ENCODE measurements around the gene AXIN2. TPM values are rescaled to one million over a fixed set of nuclear protein-coding genes. Genes with fewer than 3 reads are reported as not detected.

The AXIN2 gene
- total and polyA plus RNA-seq, 2 donors from 2014 or later, result 1.2 to 14.0 TPM

GRCh38 chr17:65559804-65560627 lies 1.4 kb downstream of the AXIN2 start:
- TF ChIP-seq, protein P1, sequence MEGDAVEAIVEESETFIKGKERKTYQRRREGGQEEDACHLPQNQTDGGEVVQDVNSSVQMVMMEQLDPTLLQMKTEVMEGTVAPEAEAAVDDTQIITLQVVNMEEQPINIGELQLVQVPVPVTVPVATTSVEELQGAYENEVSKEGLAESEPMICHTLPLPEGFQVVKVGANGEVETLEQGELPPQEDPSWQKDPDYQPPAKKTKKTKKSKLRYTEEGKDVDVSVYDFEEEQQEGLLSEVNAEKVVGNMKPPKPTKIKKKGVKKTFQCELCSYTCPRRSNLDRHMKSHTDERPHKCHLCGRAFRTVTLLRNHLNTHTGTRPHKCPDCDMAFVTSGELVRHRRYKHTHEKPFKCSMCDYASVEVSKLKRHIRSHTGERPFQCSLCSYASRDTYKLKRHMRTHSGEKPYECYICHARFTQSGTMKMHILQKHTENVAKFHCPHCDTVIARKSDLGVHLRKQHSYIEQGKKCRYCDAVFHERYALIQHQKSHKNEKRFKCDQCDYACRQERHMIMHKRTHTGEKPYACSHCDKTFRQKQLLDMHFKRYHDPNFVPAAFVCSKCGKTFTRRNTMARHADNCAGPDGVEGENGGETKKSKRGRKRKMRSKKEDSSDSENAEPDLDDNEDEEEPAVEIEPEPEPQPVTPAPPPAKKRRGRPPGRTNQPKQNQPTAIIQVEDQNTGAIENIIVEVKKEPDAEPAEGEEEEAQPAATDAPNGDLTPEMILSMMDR (IDR thresholded peaks at IDR 0.05; ENCODE audit: borderline replicate concordance, extremely low read depth, insufficient read depth), result no peak
- Histone ChIP-seq H3K27me3 (ENCODE audit: control insufficient read depth, insufficient read depth, low read length) (no peaks in the 10 kb centered on the region), H3K4me3 (ENCODE audit: low read length in 3 of 3) (peak overlapping the region; percentile 42 to 66 (median 61)), H3K4me1 (ENCODE audit: control insufficient read depth in 2 of 3, insufficient read depth in 2 of 3, low read depth in 1 of 3, low read length in 3 of 3) (peaks cover 7 to 22% (median 20%) of the 10 kb centered on the region in 3 donors), H3K9ac (ENCODE audit: low read length in 3 of 3) (peak overlapping the region in 2 of 3 donors; percentile 4 to 40), H3K27ac (ENCODE audit: low read depth in 2 of 2, low read length in 2 of 2) (no peak overlapping the region), H3K9me3 (ENCODE audit: control insufficient read depth in 2 of 3, insufficient read depth in 1 of 3, low read length in 3 of 3) (no peaks in the 10 kb centered on the region), H3K36me3 (ENCODE audit: control insufficient read depth in 2 of 3, insufficient read depth in 3 of 3, low read length in 3 of 3) (peaks cover 0 to 3% (median 0%) of the 10 kb centered on the region in 3 donors)
- FAIRE-seq (no peak), DNase-seq (peak; percentile 79 to 91 (median 84))
- intact Hi-C loops (cut with DNase I), result no loop called here

DNA sequence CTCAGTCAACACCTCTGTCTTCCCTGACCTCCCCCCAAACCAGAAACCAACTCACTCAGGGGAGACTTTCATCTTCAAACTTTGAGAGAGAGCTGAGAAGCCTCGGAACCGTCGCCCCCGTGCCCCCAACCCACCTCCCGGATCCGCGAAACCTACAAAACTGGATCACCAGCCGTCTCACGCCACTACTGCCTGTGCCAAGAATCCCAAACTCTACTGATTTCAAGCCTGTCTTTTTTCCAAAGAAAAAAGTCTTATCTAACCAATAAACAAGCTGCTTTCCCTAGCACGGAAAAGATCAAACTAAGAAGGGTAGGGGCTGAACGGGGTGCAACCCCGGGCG lies 2.0 kb downstream of the AXIN2 start:
- H3K9ac ChIP-seq (ENCODE audit: low read length in 3 of 3), result peak overlapping the region in 2 of 3 donors; percentile 4 to 40
- TF ChIP-seq, protein P1 (IDR thresholded peaks at IDR 0.05; ENCODE audit: borderline replicate concordance, extremely low read depth, insufficient read depth), result no peak
- DNase-seq (no peak), FAIRE-seq (no peak)
- H3K27ac ChIP-seq (ENCODE audit: low read depth in 2 of 2, low read length in 2 of 2), result no peak overlapping the region
- H3K4me1 ChIP-seq (ENCODE audit: control insufficient read depth in 2 of 3, insufficient read depth in 2 of 3, low read depth in 1 of 3, low read length in 3 of 3), result peaks cover 7 to 22% (median 20%) of the 10 kb centered on the region in 3 donors
- H3K27me3 ChIP-seq (ENCODE audit: control insufficient read depth, insufficient read depth, low read length), result no peaks in the 10 kb centered on the region
- intact Hi-C loops (cut with DNase I), result no loop called here
- peaks cover 0 to 3% (median 0%) of the 10 kb centered on the region in 3 donors for H3K36me3 ChIP-seq (ENCODE audit: control insufficient read depth in 2 of 3, insufficient read depth in 3 of 3, low read length in 3 of 3)
- peak overlapping the region; percentile 42 to 66 (median 61) for H3K4me3 ChIP-seq (ENCODE audit: low read length in 3 of 3)
- no peaks in the 10 kb centered on the region for H3K9me3 ChIP-seq (ENCODE audit: control insufficient read depth in 2 of 3, insufficient read depth in 1 of 3, low read length in 3 of 3)

DNA sequence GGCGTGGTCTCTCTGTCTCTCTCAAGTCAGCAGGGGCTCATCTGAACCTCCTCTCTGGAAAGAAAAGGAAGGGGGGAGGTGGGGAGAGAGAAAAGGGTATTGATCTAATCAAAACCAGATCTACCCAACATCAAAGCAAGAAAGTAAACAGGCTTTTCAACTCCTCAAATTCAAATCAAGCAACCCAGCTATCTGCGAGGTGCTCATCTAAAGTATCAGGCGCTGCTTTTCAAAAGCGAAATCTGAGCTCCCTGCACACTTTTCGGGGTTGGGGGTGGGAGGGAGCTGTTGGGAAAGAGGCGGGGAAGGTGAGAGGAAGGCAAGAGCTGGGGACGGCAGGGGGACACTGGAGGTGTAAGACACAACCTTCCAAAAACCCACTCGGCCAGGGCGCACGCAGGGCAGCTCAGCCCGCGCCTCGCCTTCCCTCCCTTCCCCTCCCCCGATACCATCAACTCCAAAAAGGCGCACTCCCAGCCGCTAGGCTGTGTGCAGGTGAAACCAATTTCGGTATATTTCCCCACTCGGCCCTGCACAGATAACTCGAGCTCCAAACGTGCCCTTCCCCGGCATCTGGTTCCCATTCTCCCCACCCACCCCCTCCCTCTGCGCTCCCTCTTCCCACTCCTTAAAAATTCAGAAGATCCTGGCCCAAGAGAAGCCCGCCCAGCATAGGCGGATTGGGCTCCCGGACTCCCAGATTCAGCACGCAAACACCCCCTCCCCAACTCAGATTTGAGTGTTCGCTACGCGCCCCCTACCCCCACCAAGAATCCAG lies 2.6 kb downstream of the AXIN2 start:
- H3K4me1 ChIP-seq (ENCODE audit: control insufficient read depth in 2 of 3, insufficient read depth in 2 of 3, low read depth in 1 of 3, low read length in 3 of 3), result peaks cover 7 to 22% (median 21%) of the 10 kb centered on the region in 3 donors
- H3K4me3 ChIP-seq (ENCODE audit: low read length in 3 of 3), result peak overlapping the region; percentile 42 to 66 (median 61)
- no peaks in the 10 kb centered on the region for H3K27me3 ChIP-seq (ENCODE audit: control insufficient read depth, insufficient read depth, low read length)
- peaks cover 0 to 3% (median 0%) of the 10 kb centered on the region in 3 donors for H3K36me3 ChIP-seq (ENCODE audit: control insufficient read depth in 2 of 3, insufficient read depth in 3 of 3, low read length in 3 of 3)
- DNase-seq (peak in 3 of 5 donors; percentile 36 to 59 (median 57)), FAIRE-seq (no peak)
- intact Hi-C loops (cut with DNase I), result no loop called here
- H3K9ac ChIP-seq (ENCODE audit: low read length in 3 of 3), result peak overlapping the region in 2 of 3 donors; percentile 31 to 40
- TF ChIP-seq, protein P1 (IDR thresholded peaks at IDR 0.05; ENCODE audit: borderline replicate concordance, extremely low read depth, insufficient read depth), result no peak
- no peaks in the 10 kb centered on the region for H3K9me3 ChIP-seq (ENCODE audit: control insufficient read depth in 2 of 3, insufficient read depth in 1 of 3, low read length in 3 of 3)
- no peak overlapping the region for H3K27ac ChIP-seq (ENCODE audit: low read depth in 2 of 2, low read length in 2 of 2)
